Gastrocnemius medialis (tissue), 4 donors: ENCODE measurements around the gene MYOZ2.

Source experiments
- CTCF ChIP-seq, 5 experiments: fragments of 450-650 bp in 3 of 5; fragments of 200-600 bp in 2 of 5; sonication (generic) in 2 of 5; IDR thresholded peaks in 4 of 5; conservative IDR thresholded peaks in 1 of 5; 1 replicate in 4 of 5; 2 replicates in 1 of 5; pipeline ENCODE4 v1.5.1; 2016 to 2019; ENCODE audit warnings: antibody characterized with exemption in 5 of 5, mild to moderate bottlenecking in 3 of 5, moderate library complexity in 3 of 5
- POLR2A ChIP-seq, 2 donors: fragments of 450-650 bp; IDR thresholded peaks; one replicate each; pipeline ENCODE4 v1.6.1; 2017; ENCODE audit warnings: antibody characterized with exemption in 2 of 2, mild to moderate bottlenecking in 2 of 2, moderate library complexity in 2 of 2

- TF ChIP-seq POLR2A (IDR thresholded peaks at IDR 0.05) (no peak), CTCF (IDR thresholded peaks at IDR 0.05 in 4 of 5, conservative IDR thresholded peaks at IDR 0.05 in 1 of 5) (no peak)
These were observed 30.0 kb upstream of the MYOZ2 start for GRCh38 chr4:119105605-119106004.
